ENCODE measurements around the gene DMRTA2. TPM values are rescaled to one million over a fixed set of nuclear protein-coding genes. Genes with fewer than 3 reads are reported as not detected.

The DMRTA2 gene
- total and polyA plus RNA-seq, 4 donors, result 0.08 to 0.83 TPM; not detected in 2

GRCh38 chr1:50419907-50420677, 3.2 kb downstream of the DMRTA2 start:
- Histone ChIP-seq H3K27ac (ENCODE audit: low read depth in 1 of 2, low read length in 1 of 2) (no peak overlapping the region), H3K9ac (ENCODE audit: insufficient read depth in 1 of 2, low read length in 2 of 2) (no peak overlapping the region), H3K4me1 (ENCODE audit: control insufficient read depth in 5 of 5, insufficient read depth in 5 of 5, low read length in 5 of 5) (peaks cover 0 to 37% (median 8%) of the 10 kb centered on the region in 5 donors), H3K36me3 (ENCODE audit: control insufficient read depth in 4 of 4, insufficient read depth in 4 of 4, low read length in 4 of 4) (no peaks in the 10 kb centered on the region), H3K27me3 (ENCODE audit: control insufficient read depth in 3 of 3, insufficient read depth in 3 of 3, low read length in 2 of 3) (peaks cover 21 to 90% (median 90%) of the 10 kb centered on the region in 3 donors), H3K9me3 (ENCODE audit: control insufficient read depth in 4 of 4, insufficient read depth in 3 of 4, low read length in 3 of 4) (peaks cover 0 to 12% (median 0%) of the 10 kb centered on the region in 4 donors), H3K4me3 (no peak overlapping the region)
- DNase-seq (no peak), ATAC-seq (ENCODE audit: insufficient read depth, low FRiP score) (no peak)
- WGBS, 2 donors, result 7 to 15% methylated on average over 21 of the region's 21 CpGs
- TF ChIP-seq CTCF (IDR thresholded peaks at IDR 0.05; ENCODE audit: control extremely low read depth, extremely low read depth), result no peak

- H3K9ac ChIP-seq (ENCODE audit: insufficient read depth in 1 of 2, low read length in 2 of 2), result no peak overlapping the region
- H3K4me3 ChIP-seq, result no peak overlapping the region
- no peaks in the 10 kb centered on the region for H3K36me3 ChIP-seq (ENCODE audit: control insufficient read depth in 4 of 4, insufficient read depth in 4 of 4, low read length in 4 of 4)
- no peak overlapping the region for H3K27ac ChIP-seq (ENCODE audit: low read depth in 1 of 2, low read length in 1 of 2)
- ATAC-seq (ENCODE audit: insufficient read depth, low FRiP score), result no peak
- H3K27me3 ChIP-seq (ENCODE audit: control insufficient read depth in 3 of 3, insufficient read depth in 3 of 3, low read length in 2 of 3), result peaks cover 23 to 90% (median 90%) of the 10 kb centered on the region in 3 donors
- no peak for DNase-seq
- no peak for TF ChIP-seq CTCF (IDR thresholded peaks at IDR 0.05; ENCODE audit: control extremely low read depth, extremely low read depth)
- H3K4me1 ChIP-seq (ENCODE audit: control insufficient read depth in 5 of 5, insufficient read depth in 5 of 5, low read length in 5 of 5), result peaks cover 0 to 37% (median 8%) of the 10 kb centered on the region in 5 donors
- H3K9me3 ChIP-seq (ENCODE audit: control insufficient read depth in 4 of 4, insufficient read depth in 3 of 4, low read length in 3 of 4), result peaks cover 0 to 17% (median 0%) of the 10 kb centered on the region in 4 donors
- 2 to 5% methylated on average over 49 to 60 of the region's 60 CpGs for WGBS, 2 donors
Observed at GRCh38 chr1:50419192-50419906, 3.9 kb downstream of the DMRTA2 start.

- peak in 1 of 3 donors; percentile 38 for DNase-seq
- H3K9ac ChIP-seq (ENCODE audit: insufficient read depth in 1 of 2, low read length in 2 of 2), result no peak overlapping the region
- no peak for ATAC-seq (ENCODE audit: insufficient read depth, low FRiP score)
- peaks cover 0 to 37% (median 8%) of the 10 kb centered on the region in 5 donors for H3K4me1 ChIP-seq (ENCODE audit: control insufficient read depth in 5 of 5, insufficient read depth in 5 of 5, low read length in 5 of 5)
- H3K4me3 ChIP-seq, result no peak overlapping the region
- no peaks in the 10 kb centered on the region for H3K36me3 ChIP-seq (ENCODE audit: control insufficient read depth in 4 of 4, insufficient read depth in 4 of 4, low read length in 4 of 4)
- 1 to 2% methylated on average over 52 to 64 of the region's 64 CpGs for WGBS, 2 donors
- TF ChIP-seq CTCF (IDR thresholded peaks at IDR 0.05; ENCODE audit: control extremely low read depth, extremely low read depth), result no peak
- no peak overlapping the region for H3K27ac ChIP-seq (ENCODE audit: low read depth in 1 of 2, low read length in 1 of 2)
- H3K9me3 ChIP-seq (ENCODE audit: control insufficient read depth in 4 of 4, insufficient read depth in 3 of 4, low read length in 3 of 4), result peaks cover 0 to 24% (median 0%) of the 10 kb centered on the region in 4 donors
- peaks cover 29 to 92% (median 90%) of the 10 kb centered on the region in 3 donors for H3K27me3 ChIP-seq (ENCODE audit: control insufficient read depth in 3 of 3, insufficient read depth in 3 of 3, low read length in 2 of 3)
Observed at GRCh38 chr1:50418600-50419109, 4.6 kb downstream of the DMRTA2 start.

Measured in lung (tissue), 12 donors.